A673 (cell line): Measurements from ENCODE around the gene SVIL.

ENCODE experiments used
- CTCF ChIP-seq: fragments of 300-800, 200-600 bp; sonication (generic); conservative IDR thresholded peaks from 2 replicates; pipeline ENCODE4 v1.5.1; 2017; ENCODE audit warnings: low read depth, mild to moderate bottlenecking, antibody characterized with exemption, low read length, moderate library complexity, mixed read lengths
- EZH2 ChIP-seq: fragments of 200-600 bp; sonication (generic); IDR thresholded peaks from 2 replicates; pipeline ENCODE4 v1.6.1; 2017; ENCODE audit warnings: borderline replicate concordance, low read depth, mild to moderate bottlenecking, mixed read lengths, antibody characterized with exemption, low read length; ENCODE audit not compliant: poor library complexity, severe bottlenecking

GRCh38 chr10:29533696-29534285, 101.0 kb downstream of the SVIL start:
- TF ChIP-seq CTCF (no peak), EZH2 (no peak)
